SK-N-SH (cell line): Measurements from ENCODE around the gene FGD6. TPM values are rescaled to one million over a fixed set of nuclear protein-coding genes. Genes with fewer than 3 reads are reported as not detected.

Source experiments
- CTCF ChIA-PET: fragments of 300-600, 350-600 bp; formaldehyde crosslinking; extraction: SDS; loops from one replicate; lab custom pipeline; 2021; lab: Yijun Ruan, JAX
- POLR2A ChIA-PET: fragments of 350-600 bp; sonication (Branson Sonifier 250); formaldehyde crosslinking; extraction: SDS; loops from one replicate; lab custom pipeline; 2020; ENCODE audit warnings: antibody characterized with exemption, inconsistent platforms; lab: Yijun Ruan, JAX
- DNase-seq: peaks from one replicate; pipeline ENCODE4 v3.0.0; 2012
- H2AFZ ChIP-seq: fragments of 200-600 bp; sonication (generic); 2 replicates; pipeline ENCODE4 v1.8.1; 2016; ENCODE audit warnings: antibody characterized with exemption, mild to moderate bottlenecking, low read depth
- H3F3A ChIP-seq: fragments of 200-600 bp; sonication (generic); replicated peaks from 2 replicates; pipeline ENCODE3; 2016; ENCODE audit warnings: antibody characterized with exemption, mild to moderate bottlenecking; ENCODE audit not compliant: insufficient read depth
- H3K27ac ChIP-seq, 2 experiments: fragments of 200-500 bp in 1 of 2; fragments of 200-600 bp in 1 of 2; sonication (Bioruptor generic) in 1 of 2; sonication (generic), shearing (Covaris generic) in 1 of 2; 2 replicates each; pipeline versions ENCODE4 v1.5.1 to v1.6.1; 2014 to 2016; ENCODE audit warnings: low read depth in 2 of 2, inconsistent platforms in 1 of 2, low read length in 1 of 2, mild to moderate bottlenecking in 1 of 2, mixed read lengths in 1 of 2
- H3K27me3 ChIP-seq: fragments of 200-600 bp; sonication (generic), shearing (Covaris generic); 2 replicates; pipeline ENCODE4 v1.6.1; 2016; ENCODE audit warnings: mixed run types; ENCODE audit not compliant: insufficient read depth
- H3K36me3 ChIP-seq, 2 experiments: fragments of 200-500 bp in 1 of 2; fragments of 200-600 bp in 1 of 2; sonication (Bioruptor generic) in 1 of 2; sonication (generic) in 1 of 2; replicated peaks in 1 of 2; 2 replicates each; pipeline versions ENCODE3 to v1.5.1; 2014 to 2016; ENCODE audit warnings: low read length in 1 of 2, mild to moderate bottlenecking in 1 of 2; ENCODE audit not compliant: insufficient read depth in 2 of 2, control insufficient read depth in 1 of 2
- H3K4me1 ChIP-seq, 2 experiments: fragments of 200-500 bp in 1 of 2; fragments of 200-600 bp in 1 of 2; sonication (Bioruptor generic) in 1 of 2; sonication (generic), shearing (Covaris generic) in 1 of 2; 2 replicates each; pipeline versions ENCODE4 v1.5.1 to v1.6.1; 2014 to 2016; ENCODE audit warnings: low read depth in 1 of 2, low read length in 1 of 2, mixed run types in 1 of 2; ENCODE audit not compliant: insufficient read depth in 2 of 2, control insufficient read depth in 1 of 2
- H3K4me2 ChIP-seq: fragments of 200-600 bp; sonication (generic), shearing (Covaris generic); 2 replicates; pipeline ENCODE4 v1.6.1; 2017; ENCODE audit warnings: mixed run types
- H3K4me3 ChIP-seq, 2 experiments: fragments of 200-500 bp in 1 of 2; fragments of 200-600 bp in 1 of 2; sonication (Bioruptor generic) in 1 of 2; sonication (generic), shearing (Covaris generic) in 1 of 2; 2 replicates each; pipeline versions ENCODE4 v1.5.1 to v1.8.1; 2014 to 2016; ENCODE audit warnings: low read depth in 2 of 2, inconsistent platforms in 1 of 2, low read length in 1 of 2, mild to moderate bottlenecking in 1 of 2, mixed read lengths in 1 of 2, moderate library complexity in 1 of 2
- H3K79me2 ChIP-seq: fragments of 200-600 bp; sonication (generic); 2 replicates; pipeline ENCODE4 v1.8.1; 2017; ENCODE audit warnings: mild to moderate bottlenecking; ENCODE audit not compliant: insufficient read depth
- H3K9ac ChIP-seq: fragments of 200-600 bp; sonication (generic); 2 replicates; pipeline ENCODE4 v1.6.1; 2017; ENCODE audit warnings: mixed run types
- H3K9me2 ChIP-seq: fragments of 200-600 bp; sonication (generic); 2 replicates; pipeline ENCODE4 v1.6.1; 2017; ENCODE audit warnings: mixed run types
- H3K9me3 ChIP-seq: fragments of 200-600 bp; sonication (generic); 2 replicates; pipeline ENCODE4 v1.6.1; 2017; ENCODE audit warnings: mixed run types, mild to moderate bottlenecking, moderate library complexity
- H4K20me1 ChIP-seq: fragments of 200-600 bp; sonication (generic); 2 replicates; pipeline ENCODE4 v1.6.1; 2017; ENCODE audit warnings: mild to moderate bottlenecking, mixed run types; ENCODE audit not compliant: insufficient read depth
- CHD2 ChIP-seq: fragments of 150-350 bp; IDR thresholded peaks from 2 replicates; pipeline ENCODE4 v1.6.1; 2018; ENCODE audit warnings: low read length; ENCODE audit not compliant: partially characterized antibody
- CTCF ChIP-seq: fragments of 200-600 bp; sonication (generic); IDR thresholded peaks from 2 replicates; pipeline ENCODE4 v1.6.1; 2017; ENCODE audit warnings: antibody characterized with exemption, mild to moderate bottlenecking, moderate library complexity
- EZH2phosphoT487 ChIP-seq: fragments of 200-600 bp; sonication (generic); IDR thresholded peaks from 2 replicates; pipeline ENCODE4 v1.6.1; 2017; ENCODE audit warnings: low read depth, mixed run types, mild to moderate bottlenecking, antibody characterized with exemption, moderate library complexity, borderline replicate concordance
- FOSL2 ChIP-seq: IDR thresholded peaks from 2 replicates; pipeline ENCODE4 v1.4.0; 2012; ENCODE audit warnings: low read depth, mild to moderate bottlenecking, moderate library complexity, borderline replicate concordance
- FOXJ3 ChIP-seq: sonication (generic); formaldehyde crosslinking; IDR thresholded peaks from 2 replicates; pipeline ENCODE4 v1.5.1; 2020; ENCODE audit warnings: mild to moderate bottlenecking, missing genetic modification reagents
- GATA2 ChIP-seq: sonication (generic); formaldehyde crosslinking; IDR thresholded peaks from 2 replicates; pipeline ENCODE4 v1.5.0; 2020; ENCODE audit warnings: mild to moderate bottlenecking, missing genetic modification reagents
- MAX ChIP-seq: IDR thresholded peaks from 2 replicates; pipeline ENCODE4 v1.4.0; 2012; ENCODE audit warnings: low read depth
- NFIC ChIP-seq: IDR thresholded peaks from 2 replicates; pipeline ENCODE4 v1.4.0; 2012; ENCODE audit warnings: borderline replicate concordance
- NRF1 ChIP-seq: IDR thresholded peaks from 2 replicates; pipeline ENCODE4 v1.6.1; 2012; ENCODE audit warnings: low read depth, mild to moderate bottlenecking, low read length
- POLR2AphosphoS5 ChIP-seq: IDR thresholded peaks from 2 replicates; pipeline ENCODE4 v1.6.1; 2012; ENCODE audit warnings: low read depth, low read length
- RAD21 ChIP-seq: IDR thresholded peaks from 2 replicates; pipeline ENCODE4 v1.6.1; 2012; ENCODE audit warnings: mild to moderate bottlenecking, low read length
- RCOR1 ChIP-seq: fragments of 150-350 bp; IDR thresholded peaks from 2 replicates; pipeline ENCODE4 v1.6.1; 2017; ENCODE audit warnings: antibody characterized with exemption, low read length
- REST ChIP-seq: IDR thresholded peaks from 2 replicates; pipeline ENCODE4 v1.6.1; 2012; ENCODE audit warnings: mild to moderate bottlenecking, low read depth, low read length, moderate library complexity
- RFX5 ChIP-seq: IDR thresholded peaks from 2 replicates; pipeline ENCODE4 v1.6.1; 2012; ENCODE audit warnings: mild to moderate bottlenecking, improper control_type of control experiment, low read length
- RXRA ChIP-seq: IDR thresholded peaks from 2 replicates; pipeline ENCODE4 v1.4.0; 2012; ENCODE audit warnings: low read depth, mild to moderate bottlenecking, borderline replicate concordance
- SMC3 ChIP-seq: IDR thresholded peaks from 2 replicates; pipeline ENCODE4 v1.6.1; 2012; ENCODE audit warnings: low read depth, low read length, improper control_type of control experiment
- TCF12 ChIP-seq: IDR thresholded peaks from 2 replicates; pipeline ENCODE4 v1.4.0; 2012
- WGBS: methylation state at CpG from one replicate; pipeline ENCODE4 v1.1.6; 2017; ENCODE audit warnings: low lambda C conversion rate; 5-methylcytosine and 5-hydroxymethylcytosine counted together
- polyA plus RNA-seq, 3 experiments: library from polyadenylated mRNA; depleted of rRNA; stranded (reverse); fragments of >200 nt; gene quantifications; 2 replicates each; pipeline ENCODE4 v1.2.3, GENCODE V29; 2012
- TF ChIP-seq, protein P1 (sequence below): IDR thresholded peaks from 2 replicates; pipeline ENCODE4 v1.4.0; 2012; ENCODE audit warnings: low read depth, borderline replicate concordance

FGD6 gene
- polyA plus RNA-seq, 1 of the 3 experiments (the other 2 are of a cell fraction), result 2.8 TPM

- TF ChIP-seq REST, result no peak
- peak; percentile 60; the same call in 1 of the 2 replicates for TF ChIP-seq POLR2AphosphoS5
- TF ChIP-seq RFX5, result no peak
- TF ChIP-seq MAX, result 0 out of 2 replicates have a peak, but pooled peaks have one; percentile 13
- TF ChIP-seq NFIC, result peak; percentile 91
- TF ChIP-seq RAD21, result no peak
- no peak for TF ChIP-seq GATA2 (CRISPR knock-in tag)
- peak; percentile 94 for TF ChIP-seq TCF12
- no peak for TF ChIP-seq RCOR1
- peak; percentile 87 for TF ChIP-seq FOSL2
- TF ChIP-seq, protein P1, sequence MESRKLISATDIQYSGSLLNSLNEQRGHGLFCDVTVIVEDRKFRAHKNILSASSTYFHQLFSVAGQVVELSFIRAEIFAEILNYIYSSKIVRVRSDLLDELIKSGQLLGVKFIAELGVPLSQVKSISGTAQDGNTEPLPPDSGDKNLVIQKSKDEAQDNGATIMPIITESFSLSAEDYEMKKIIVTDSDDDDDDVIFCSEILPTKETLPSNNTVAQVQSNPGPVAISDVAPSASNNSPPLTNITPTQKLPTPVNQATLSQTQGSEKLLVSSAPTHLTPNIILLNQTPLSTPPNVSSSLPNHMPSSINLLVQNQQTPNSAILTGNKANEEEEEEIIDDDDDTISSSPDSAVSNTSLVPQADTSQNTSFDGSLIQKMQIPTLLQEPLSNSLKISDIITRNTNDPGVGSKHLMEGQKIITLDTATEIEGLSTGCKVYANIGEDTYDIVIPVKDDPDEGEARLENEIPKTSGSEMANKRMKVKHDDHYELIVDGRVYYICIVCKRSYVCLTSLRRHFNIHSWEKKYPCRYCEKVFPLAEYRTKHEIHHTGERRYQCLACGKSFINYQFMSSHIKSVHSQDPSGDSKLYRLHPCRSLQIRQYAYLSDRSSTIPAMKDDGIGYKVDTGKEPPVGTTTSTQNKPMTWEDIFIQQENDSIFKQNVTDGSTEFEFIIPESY, result no peak
- peak; percentile 34; the same call in 1 of the 2 replicates for TF ChIP-seq RXRA
- no peak for TF ChIP-seq FOXJ3 (CRISPR knock-in tag)
- TF ChIP-seq EZH2phosphoT487, result no peak
- TF ChIP-seq, all 33 proteins: peak for 12
Observed at GRCh38 chr12:95118138-95118787, 99.0 kb downstream of the FGD6 start (continued).

DNA sequence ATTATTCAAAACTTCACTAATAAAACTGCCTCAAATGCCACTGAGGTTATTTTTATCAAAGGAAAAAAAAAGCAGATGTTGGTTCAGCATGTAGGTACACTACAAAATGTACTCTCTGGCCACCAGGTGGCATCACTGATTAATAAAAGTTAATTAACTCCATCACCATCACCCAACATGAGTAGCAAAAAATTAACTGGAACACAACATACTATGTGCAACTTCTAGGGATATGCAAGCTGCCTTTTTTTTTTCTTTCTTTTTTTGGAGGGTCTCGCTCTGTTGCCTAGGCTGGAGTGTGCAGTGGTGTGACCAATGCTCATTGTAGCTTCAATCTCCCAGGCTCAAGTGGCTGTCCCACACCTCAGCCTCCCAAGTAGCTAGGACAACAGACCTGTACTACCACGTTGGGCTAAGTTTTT lies 100.1 kb downstream of the FGD6 start:
- Histone ChIP-seq H3K27ac (peak overlapping the region in 1 of 2 experiments; percentile 89; a peak in 2 of 4 replicates), H3K4me2 (peak overlapping the region; percentile 54; the same call in 1 of the 2 replicates), H3K4me1 (peaks cover 0 to 28% of the 10 kb centered on the region in 2 experiments; a peak in 3 of 4 replicates), H3F3A (peaks cover 27% of the 10 kb centered on the region), H3K4me3 (no peak overlapping the region), H3K9me3 (no peaks in the 10 kb centered on the region), H4K20me1 (no peaks in the 10 kb centered on the region), H3K9ac (no peak overlapping the region; the same call in 1 of the 2 replicates), H3K79me2 (peaks cover 6% of the 10 kb centered on the region), H3K27me3 (no peaks in the 10 kb centered on the region)
- CTCF ChIA-PET, result interaction anchor here (0.6 to 3.8 kb wide), 39 partner anchors 8 to 571 kb away, joined by 3 to 41 read pairs (median 5); partner anchors contain the start of genes FGD6, NR2C1 and VEZT
- POLR2A ChIA-PET, result no interaction called here
- 61% methylated on average over 2 of the region's 2 CpGs for WGBS
- DNase-seq, result peak; percentile 51
- TF ChIP-seq NRF1 (0 out of 2 replicates have a peak, but pooled peaks have one; percentile 13), CTCF (peak; percentile 83), RAD21 (peak; percentile 89), CHD2 (no peak), SMC3 (peak; percentile 91)
- TF ChIP-seq, protein P1, result no peak
- TF ChIP-seq, all 33 proteins: peak for 4
- H3K9me2 ChIP-seq, result no peaks in the 10 kb centered on the region
- peaks cover 0 to 3% of the 10 kb centered on the region in 2 experiments for H3K36me3 ChIP-seq
- no peak overlapping the region for H2AFZ ChIP-seq
